Liver (tissue), 3 donors: ENCODE data around the gene SOX6.

Source experiments
- ATF3 ChIP-seq: IDR thresholded peaks from 2 replicates; pipeline ENCODE4 v1.6.1; 2016; ENCODE audit warnings: antibody characterized with exemption
- CTCF ChIP-seq: fragments of 150-350 bp; IDR thresholded peaks from 2 replicates; pipeline ENCODE4 v1.5.1; 2017; ENCODE audit warnings: improper control_type of control experiment, low read depth, low read length; ENCODE audit not compliant: missing input control
- JUND ChIP-seq, 2 donors: IDR thresholded peaks; 2 replicates each; pipeline ENCODE4 v1.6.1; 2016; ENCODE audit warnings: antibody characterized with exemption in 2 of 2
- RAD21 ChIP-seq, 2 donors: IDR thresholded peaks; 2 replicates each; pipeline ENCODE4 v1.6.1; 2016; ENCODE audit warnings: antibody characterized with exemption in 2 of 2, mild to moderate bottlenecking in 2 of 2
- REST ChIP-seq: IDR thresholded peaks from 2 replicates; pipeline ENCODE4 v1.6.1; 2016; ENCODE audit warnings: antibody characterized with exemption, mild to moderate bottlenecking
- donor health status: healthy.
- donor health status: healthy.

GRCh38 chr11:16178273-16178672, 178.1 kb downstream of the SOX6 start:
- TF ChIP-seq REST (no peak), ATF3 (no peak), CTCF (no peak), JUND (IDR thresholded peaks at IDR 0.05) (no peak), RAD21 (IDR thresholded peaks at IDR 0.05) (no peak)
